GM12878 (cell line): ENCODE measurements around the gene CASP3. TPM values are rescaled to one million over a fixed set of nuclear protein-coding genes. Genes with fewer than 3 reads are reported as not detected.

Experiments
- ATAC-seq: fragments of 200-7000 bp; cut with Tn5 transposase; 3 replicates; pipeline ENCODE4 v1.9.1; 2020; ENCODE audit warnings: mild to moderate bottlenecking, moderate library complexity
- BruUV-seq: library from RNA; stranded (reverse); fragments of 400-500 nt; replicated peaks from 2 replicates; lab custom pipeline; 2021; lab: Mats Ljungman, UMichigan
- CTCF ChIA-PET: fragments of 300-600 bp; sonication (Branson Sonifier 250); formaldehyde crosslinking; extraction: SDS; loops from one replicate; lab custom pipeline; 2021; ENCODE audit warnings: inconsistent platforms; lab: Yijun Ruan, JAX
- POLR2A ChIA-PET: fragments of 350-600 bp; formaldehyde crosslinking; extraction: SDS; loops from one replicate; lab custom pipeline; 2021; ENCODE audit warnings: inconsistent platforms; lab: Charles Lee
- RAD21 ChIA-PET: fragments of 300-600 bp; sonication (Branson Sonifier 250); formaldehyde crosslinking; loops from one replicate; lab custom pipeline; 2023; ENCODE audit warnings: antibody characterized with exemption; ENCODE audit not compliant: unreplicated experiment; lab: Charles Lee
- SMC1A ChIA-PET: fragments of 300-600 bp; sonication (Branson Sonifier 250); formaldehyde crosslinking; loops from one replicate; lab custom pipeline; 2023; ENCODE audit not compliant: unreplicated experiment, uncharacterized antibody; lab: Charles Lee
- DNase-seq: peaks from one replicate; pipeline ENCODE4 v3.0.0-alpha.2; 2011; ENCODE audit warnings: low read depth, low spot score
- FAIRE-seq: peaks from 3 replicates; lab custom pipeline; 2011; peaks lifted over from hg19 to GRCh38; lab: Jason Lieb, UNC
- H2AFZ ChIP-seq: 2 replicates; pipeline ENCODE4 v1.6.0; 2011; ENCODE audit warnings: low read depth, low read length, control low read depth; ENCODE audit not compliant: control insufficient read depth
- H3K27ac ChIP-seq: 2 replicates; pipeline ENCODE4 v1.5.1; 2011; ENCODE audit warnings: control low read depth; ENCODE audit not compliant: control insufficient read depth, insufficient read depth
- H3K27me3 ChIP-seq, 2 experiments: replicated peaks in 1 of 2; 2 replicates each; pipeline versions ENCODE4 v1.6.0 to v1.6.1; 2011; ENCODE audit warnings: low read length in 1 of 2; ENCODE audit not compliant: control insufficient read depth in 2 of 2, insufficient read depth in 2 of 2
- H3K36me3 ChIP-seq, 2 experiments: 2 replicates each; pipeline ENCODE4 v1.5.1; 2011; ENCODE audit warnings: low read length in 1 of 2; ENCODE audit not compliant: control insufficient read depth in 2 of 2, insufficient read depth in 2 of 2
- H3K4me1 ChIP-seq: 2 replicates; pipeline ENCODE4 v1.6.1; 2011; ENCODE audit warnings: mild to moderate bottlenecking, low read length, moderate library complexity, mixed read lengths; ENCODE audit not compliant: control insufficient read depth, insufficient read depth
- H3K4me2 ChIP-seq: 2 replicates; pipeline ENCODE4 v1.6.0; 2011; ENCODE audit warnings: control low read depth; ENCODE audit not compliant: control insufficient read depth, insufficient read depth
- H3K4me3 ChIP-seq: fragments of 200-600 bp; sonication (generic); 2 replicates; pipeline ENCODE4 v1.5.1; 2016
- H3K79me2 ChIP-seq: 2 replicates; pipeline ENCODE4 v1.6.0; 2011; ENCODE audit warnings: low read length; ENCODE audit not compliant: control insufficient read depth, insufficient read depth
- H3K9ac ChIP-seq: 2 replicates; pipeline ENCODE4 v1.8.0; 2011; ENCODE audit warnings: low read length, control low read depth, mixed read lengths; ENCODE audit not compliant: control insufficient read depth, insufficient read depth
- H3K9me3 ChIP-seq: replicated peaks from 3 replicates; pipeline ENCODE4 v1.5.1; 2011; ENCODE audit warnings: mild to moderate bottlenecking, low read length; ENCODE audit not compliant: control insufficient read depth, insufficient read depth
- H4K20me1 ChIP-seq: 2 replicates; pipeline ENCODE4 v1.6.0; 2011; ENCODE audit not compliant: control insufficient read depth, insufficient read depth
- CUX1 ChIP-seq: IDR thresholded peaks from 2 replicates; pipeline ENCODE4 v1.6.1; 2012; ENCODE audit warnings: improper control_type of control experiment, low read depth, low read length; ENCODE audit not compliant: insufficient replicate concordance
- GATAD2B ChIP-seq: fragments of 450-650 bp; conservative IDR thresholded peaks from 2 replicates; pipeline ENCODE4 v1.6.1; 2017; ENCODE audit warnings: low read depth, mild to moderate bottlenecking, moderate library complexity
- IKZF2 ChIP-seq, 2 experiments: fragments of 450-650 bp; IDR thresholded peaks; 2 replicates each; pipeline ENCODE4 v1.6.1; 2017; ENCODE audit warnings: mild to moderate bottlenecking in 2 of 2, moderate library complexity in 2 of 2
- KLF5 ChIP-seq: fragments of 450-650 bp; IDR thresholded peaks from 2 replicates; pipeline ENCODE4 v1.6.1; 2014; ENCODE audit warnings: mild to moderate bottlenecking; ENCODE audit not compliant: partially characterized antibody
- LARP7 ChIP-seq: fragments of 450-650 bp; IDR thresholded peaks from 2 replicates; pipeline ENCODE4 v1.6.1; 2017; ENCODE audit warnings: mild to moderate bottlenecking
- MYC ChIP-seq: IDR thresholded peaks from 2 replicates; pipeline ENCODE4 v1.6.1; 2011; ENCODE audit warnings: mild to moderate bottlenecking, low read length, moderate library complexity, inconsistent platforms; ENCODE audit not compliant: insufficient read depth, insufficient replicate concordance, insufficient read length, severe bottlenecking
- NR2C1 ChIP-seq: fragments of 450-650 bp; IDR thresholded peaks from 2 replicates; pipeline ENCODE4 v1.6.1; 2017; ENCODE audit warnings: antibody characterized with exemption, mild to moderate bottlenecking, moderate library complexity
- POLR2AphosphoS2 ChIP-seq: IDR thresholded peaks from 2 replicates; pipeline ENCODE4 v1.6.1; 2011; ENCODE audit warnings: low read depth, mild to moderate bottlenecking, low read length, improper control_type of control experiment, moderate library complexity
- RAD51 ChIP-seq: fragments of 450-650 bp; IDR thresholded peaks from 2 replicates; pipeline ENCODE4 v1.6.1; 2016; ENCODE audit warnings: moderate library complexity, mild to moderate bottlenecking, inconsistent platforms
- RFX5 ChIP-seq: IDR thresholded peaks from 2 replicates; pipeline ENCODE4 v1.6.1; 2011; ENCODE audit warnings: low read depth, low read length, improper control_type of control experiment
- SUZ12 ChIP-seq: fragments of 200-600 bp; sonication (generic); IDR thresholded peaks from one replicate; pipeline ENCODE4 v1.6.1; 2018; ENCODE audit warnings: antibody characterized with exemption, mild to moderate bottlenecking; ENCODE audit not compliant: unreplicated experiment
- WGBS: methylation state at CpG from one replicate; pipeline ENCODE4 v1.1.6; 2016; ENCODE audit warnings: low lambda C conversion rate; ENCODE audit not compliant: insufficient replicate concordance, insufficient coverage; ENCODE audit errors: missing lambda C conversion rate; 5-methylcytosine and 5-hydroxymethylcytosine counted together
- in situ Hi-C: fragments of 300-500 bp; cut with MboI; formaldehyde crosslinking; loops from 9 replicates; pipeline ENCODE4 v1.14.3; 2018; ENCODE audit warnings: mixed read lengths
- intact Hi-C: fragments of 100-400 bp; cut with micrococcal nuclease; formaldehyde crosslinking; loops from one replicate; pipeline ENCODE4 v1.14.2; 2022; ENCODE audit not compliant: unreplicated experiment
- polyA plus RNA-seq, 11 experiments: library from polyadenylated mRNA; depleted of rRNA in 4 of 11; unstranded in 6 of 11; stranded (reverse) in 5 of 11; fragments of >200 nt; fragmentation: Nextera tagmentation in 4 of 11; fragmentation: Illumina TruSeq in 1 of 11; extraction: Ambion mirVana in 4 of 11; extraction: Trizol in 1 of 11; gene quantifications; 1 replicate in 1 of 11; 2 replicates in 10 of 11; pipeline versions ENCODE4 v1.2.1 to v1.2.3, GENCODE V29; 2011 to 2016; ENCODE audit warnings: inconsistent platforms in 2 of 11, missing spikeins in 2 of 11, low read depth in 1 of 11
- total RNA-seq, 4 experiments: library from RNA; depleted of rRNA in 3 of 4; stranded (reverse); fragments of >200 nt in 3 of 4; fragmentation: Illumina TruSeq in 1 of 4; extraction: Trizol in 1 of 4; gene quantifications; 2 replicates each; pipeline versions ENCODE4 v1.2.1 to v1.2.3, GENCODE V29; 2013 to 2021

Gene CASP3
- total and polyA plus RNA-seq, 10 of the 15 experiments (the other 5 are each of a cell fraction or from before 2014, with no cell fraction given), result 50.0 to 194 (median 74.4) TPM

- H3K4me3 ChIP-seq, result no peak overlapping the region
- no peak for FAIRE-seq
- ChIA-PET RAD21 (no interaction called here), CTCF (no interaction called here), POLR2A (no interaction called here), SMC1A (no interaction called here)
- TF ChIP-seq KLF5 (no peak), LARP7 (no peak), CUX1 (no peak), GATAD2B (no peak), SUZ12 (no peak), IKZF2 (IDR thresholded peaks at IDR 0.05) (no peak), NR2C1 (no peak), RFX5 (no peak), POLR2AphosphoS2 (no peak), MYC (no peak), RAD51 (no peak)
- no peaks in the 10 kb centered on the region for H3K79me2 ChIP-seq
- H3K27me3 ChIP-seq, result no peaks in the 10 kb centered on the region
- H3K4me1 ChIP-seq, result no peaks in the 10 kb centered on the region
- no peak for DNase-seq
- no peak overlapping the region for H3K4me2 ChIP-seq
- BruUV-seq, result no TSS peak
- intact Hi-C loops, result no loop called here
- H3K27ac ChIP-seq, result no peak overlapping the region
- no peak for ATAC-seq
- H3K9ac ChIP-seq, result no peak overlapping the region
- no peak overlapping the region for H2AFZ ChIP-seq
- no peaks in the 10 kb centered on the region for H4K20me1 ChIP-seq
- in situ Hi-C loops, result no loop called here
- peaks cover 3 to 19% of the 10 kb centered on the region in 2 experiments; a peak in 3 of 4 replicates for H3K36me3 ChIP-seq
- no peaks in the 10 kb centered on the region for H3K9me3 ChIP-seq
- 92% methylated on average over 9 of the region's 9 CpGs for WGBS
These were observed 21.9 kb upstream of the CASP3 start for GRCh38 chr4:184671101-184671500.
